GM12874 (cell line): ENCODE results near the gene EPO.

Experiments used
- TF ChIP-seq, protein P1 (sequence below): IDR thresholded peaks from 2 replicates; pipeline ENCODE4 v1.5.1; 2011; ENCODE audit warnings: low read depth, mild to moderate bottlenecking, control low read depth, low read length, moderate library complexity; ENCODE audit not compliant: insufficient read depth

Gene EPO

GRCh38 chr7:100699018-100699417, 21.2 kb upstream of the EPO start:
- TF ChIP-seq, protein P1, sequence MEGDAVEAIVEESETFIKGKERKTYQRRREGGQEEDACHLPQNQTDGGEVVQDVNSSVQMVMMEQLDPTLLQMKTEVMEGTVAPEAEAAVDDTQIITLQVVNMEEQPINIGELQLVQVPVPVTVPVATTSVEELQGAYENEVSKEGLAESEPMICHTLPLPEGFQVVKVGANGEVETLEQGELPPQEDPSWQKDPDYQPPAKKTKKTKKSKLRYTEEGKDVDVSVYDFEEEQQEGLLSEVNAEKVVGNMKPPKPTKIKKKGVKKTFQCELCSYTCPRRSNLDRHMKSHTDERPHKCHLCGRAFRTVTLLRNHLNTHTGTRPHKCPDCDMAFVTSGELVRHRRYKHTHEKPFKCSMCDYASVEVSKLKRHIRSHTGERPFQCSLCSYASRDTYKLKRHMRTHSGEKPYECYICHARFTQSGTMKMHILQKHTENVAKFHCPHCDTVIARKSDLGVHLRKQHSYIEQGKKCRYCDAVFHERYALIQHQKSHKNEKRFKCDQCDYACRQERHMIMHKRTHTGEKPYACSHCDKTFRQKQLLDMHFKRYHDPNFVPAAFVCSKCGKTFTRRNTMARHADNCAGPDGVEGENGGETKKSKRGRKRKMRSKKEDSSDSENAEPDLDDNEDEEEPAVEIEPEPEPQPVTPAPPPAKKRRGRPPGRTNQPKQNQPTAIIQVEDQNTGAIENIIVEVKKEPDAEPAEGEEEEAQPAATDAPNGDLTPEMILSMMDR: no peak

DNA sequence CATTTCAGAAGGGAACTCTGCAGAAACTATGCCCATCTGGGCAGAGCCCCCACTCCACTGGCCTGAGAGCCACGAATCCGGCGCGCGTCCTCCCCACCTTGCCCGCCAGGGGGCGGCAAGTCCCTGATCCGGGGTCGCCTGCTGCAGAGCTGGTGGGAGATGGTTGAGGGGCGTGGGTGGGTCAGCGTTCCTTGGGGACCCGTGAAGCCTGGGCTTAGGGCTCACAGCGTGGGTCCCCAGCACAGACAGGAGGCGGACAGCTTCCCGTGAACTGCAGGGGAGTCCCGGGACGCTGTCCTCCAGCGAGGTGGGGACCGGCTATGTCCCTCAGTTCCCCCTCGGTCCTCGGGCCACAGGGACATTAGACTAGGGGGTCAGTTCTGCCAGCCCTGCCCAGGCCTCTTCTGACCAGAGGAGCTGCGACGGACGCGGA, 14.9 kb upstream of the EPO start:
- TF ChIP-seq, protein P1: peak; percentile 96

DNA sequence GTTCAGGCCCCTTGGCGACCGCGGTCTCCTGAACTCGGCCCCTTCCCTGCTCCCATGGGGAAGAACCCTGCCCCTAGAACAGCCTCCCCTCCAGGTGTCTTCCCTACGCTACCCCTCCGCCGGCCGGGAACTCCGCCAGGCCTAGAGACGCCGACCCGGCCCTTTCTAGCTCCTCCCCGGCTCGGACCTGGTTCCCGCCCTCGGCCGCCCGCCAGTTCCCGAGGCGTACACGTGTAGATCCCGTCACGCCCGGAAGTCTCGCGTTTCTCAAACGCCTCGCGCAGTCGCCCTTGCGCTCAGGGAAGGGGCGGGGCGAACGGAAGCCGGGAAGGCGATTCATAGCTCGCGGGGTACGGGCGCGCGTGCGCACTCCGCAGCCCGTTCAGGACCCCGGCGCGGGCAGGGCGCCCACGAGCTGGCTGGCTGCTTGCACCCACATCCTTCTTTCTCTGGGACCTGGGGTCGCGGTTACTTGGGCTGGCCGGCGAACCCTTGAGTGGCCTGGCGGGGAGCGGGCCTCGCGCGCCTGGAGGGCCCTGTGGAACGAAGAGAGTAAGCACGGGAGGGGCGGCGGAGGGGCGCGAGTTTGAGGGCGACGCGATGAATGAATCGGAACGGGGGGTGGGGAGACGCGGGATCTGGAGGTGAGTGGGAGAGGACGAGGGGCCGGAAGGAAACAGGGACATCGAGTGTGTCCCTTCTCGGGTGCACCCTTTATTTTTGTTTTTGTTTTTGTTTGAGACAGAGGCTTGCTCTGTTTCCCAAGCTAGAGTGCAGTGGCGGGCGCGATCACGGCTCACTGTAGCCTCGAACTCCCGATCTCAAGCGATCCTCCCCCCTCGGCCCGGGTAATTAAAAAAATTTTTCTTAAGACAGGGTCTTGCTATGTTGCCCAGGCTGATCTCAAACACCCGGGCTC, 14.3 kb upstream of the EPO start, which contains the start of gene POP7:
Gene POP7, plus strand, starts transcription at position 369 of the 919 bp plus-strand sequence. CDS start 710 bp downstream, outside the sequence.
- TF ChIP-seq, protein P1: no peak

GRCh38 chr7:100706672-100707311, 13.5 kb upstream of the EPO start:
- TF ChIP-seq, protein P1: no peak

- TF ChIP-seq, protein P1: no peak
Measured at GRCh38 chr7:100708395-100708794, 11.9 kb upstream of the EPO start.

GRCh38 chr7:100710452-100710851, 9.8 kb upstream of the EPO start:
- TF ChIP-seq, protein P1: no peak

- TF ChIP-seq, protein P1: no peak
Measured at GRCh38 chr7:100711369-100711768, 8.9 kb upstream of the EPO start.
